ENCODE measurements around the gene YTHDC1. TPM values are rescaled to one million over a fixed set of nuclear protein-coding genes. Genes with fewer than 3 reads are reported as not detected.

YTHDC1 gene
- total and polyA plus RNA-seq, 9 donors = 72.1 to 116 (median 86.6) TPM

- no peaks in the 10 kb centered on the region for H3K9me3 ChIP-seq
- DNase-seq = no peak
- intact Hi-C loops (cut with DNase I) = no loop called here
- H3K36me3 ChIP-seq = no peaks in the 10 kb centered on the region
- no peak overlapping the region for H3K4me3 ChIP-seq
- TF ChIP-seq POLR2A (IDR thresholded peaks at IDR 0.05) (no peak), EP300 (IDR thresholded peaks at IDR 0.05) (no peak)
- TF ChIP-seq, protein P1, sequence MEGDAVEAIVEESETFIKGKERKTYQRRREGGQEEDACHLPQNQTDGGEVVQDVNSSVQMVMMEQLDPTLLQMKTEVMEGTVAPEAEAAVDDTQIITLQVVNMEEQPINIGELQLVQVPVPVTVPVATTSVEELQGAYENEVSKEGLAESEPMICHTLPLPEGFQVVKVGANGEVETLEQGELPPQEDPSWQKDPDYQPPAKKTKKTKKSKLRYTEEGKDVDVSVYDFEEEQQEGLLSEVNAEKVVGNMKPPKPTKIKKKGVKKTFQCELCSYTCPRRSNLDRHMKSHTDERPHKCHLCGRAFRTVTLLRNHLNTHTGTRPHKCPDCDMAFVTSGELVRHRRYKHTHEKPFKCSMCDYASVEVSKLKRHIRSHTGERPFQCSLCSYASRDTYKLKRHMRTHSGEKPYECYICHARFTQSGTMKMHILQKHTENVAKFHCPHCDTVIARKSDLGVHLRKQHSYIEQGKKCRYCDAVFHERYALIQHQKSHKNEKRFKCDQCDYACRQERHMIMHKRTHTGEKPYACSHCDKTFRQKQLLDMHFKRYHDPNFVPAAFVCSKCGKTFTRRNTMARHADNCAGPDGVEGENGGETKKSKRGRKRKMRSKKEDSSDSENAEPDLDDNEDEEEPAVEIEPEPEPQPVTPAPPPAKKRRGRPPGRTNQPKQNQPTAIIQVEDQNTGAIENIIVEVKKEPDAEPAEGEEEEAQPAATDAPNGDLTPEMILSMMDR (IDR thresholded peaks at IDR 0.05) = no peak
- H3K4me1 ChIP-seq (ENCODE audit: insufficient read depth) = no peaks in the 10 kb centered on the region
- no peaks in the 10 kb centered on the region for H3K27me3 ChIP-seq
- no peak overlapping the region for H3K27ac ChIP-seq
- 90 to 97% (median 91%) methylated on average over 1 of the region's 1 CpG for WGBS, 3 donors
Measured at GRCh38 chr4:68291256-68291655, 58.6 kb downstream of the YTHDC1 start.

DNA sequence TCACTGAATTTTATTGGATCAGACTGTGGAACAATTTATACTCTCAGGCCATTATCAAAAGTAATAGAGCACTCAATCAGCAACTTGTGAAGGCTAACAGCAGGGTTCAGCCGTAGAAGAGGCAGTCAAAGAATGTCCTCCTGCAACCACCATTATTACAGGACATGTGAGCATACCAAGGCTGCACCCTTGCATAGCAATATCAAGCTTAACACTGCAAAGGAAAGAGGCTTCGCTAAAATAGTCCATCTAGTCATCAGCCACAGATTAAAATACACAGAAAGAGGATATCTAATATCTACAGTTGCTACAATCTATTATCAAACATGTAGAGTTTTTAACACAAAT, 61.5 kb downstream of the YTHDC1 start:
- intact Hi-C loops (cut with DNase I) = no loop called here
- 64 to 72% (median 67%) methylated on average over 2 of the region's 2 CpGs for WGBS, 3 donors
- Histone ChIP-seq H3K27me3 (no peaks in the 10 kb centered on the region), H3K9me3 (no peaks in the 10 kb centered on the region), H3K27ac (no peak overlapping the region), H3K4me1 (ENCODE audit: insufficient read depth) (no peaks in the 10 kb centered on the region), H3K4me3 (no peak overlapping the region), H3K36me3 (no peaks in the 10 kb centered on the region)
- DNase-seq = no peak
- no peak for TF ChIP-seq EP300 (IDR thresholded peaks at IDR 0.05)
- TF ChIP-seq, protein P1 (IDR thresholded peaks at IDR 0.05) = no peak
- no peak for TF ChIP-seq POLR2A (IDR thresholded peaks at IDR 0.05)

- no peak for DNase-seq
- Histone ChIP-seq H3K4me3 (no peak overlapping the region), H3K4me1 (ENCODE audit: insufficient read depth) (no peaks in the 10 kb centered on the region), H3K36me3 (no peaks in the 10 kb centered on the region), H3K9me3 (no peaks in the 10 kb centered on the region), H3K27me3 (no peaks in the 10 kb centered on the region), H3K27ac (no peak overlapping the region)
- intact Hi-C loops (cut with DNase I) = no loop called here
- no peak for TF ChIP-seq EP300 (IDR thresholded peaks at IDR 0.05)
- TF ChIP-seq, protein P1 (IDR thresholded peaks at IDR 0.05) = no peak
- TF ChIP-seq POLR2A (IDR thresholded peaks at IDR 0.05) = no peak
- 54 to 72% (median 65%) methylated on average over 3 of the region's 3 CpGs for WGBS, 3 donors
Measured at GRCh38 chr4:68287704-68288392, 62.0 kb downstream of the YTHDC1 start.

GRCh38 chr4:68283714-68284113, 66.2 kb downstream of the YTHDC1 start:
- intact Hi-C loops (cut with DNase I) = no loop called here
- no peak overlapping the region for H3K27ac ChIP-seq
- no peak overlapping the region for H3K4me3 ChIP-seq
- H3K27me3 ChIP-seq = no peaks in the 10 kb centered on the region
- WGBS, 3 donors = 85 to 89% (median 86%) methylated on average over 3 of the region's 3 CpGs
- no peaks in the 10 kb centered on the region for H3K36me3 ChIP-seq
- no peaks in the 10 kb centered on the region for H3K9me3 ChIP-seq
- TF ChIP-seq EP300 (IDR thresholded peaks at IDR 0.05) (no peak), POLR2A (IDR thresholded peaks at IDR 0.05) (no peak)
- TF ChIP-seq, protein P1 (IDR thresholded peaks at IDR 0.05) = no peak
- no peaks in the 10 kb centered on the region for H3K4me1 ChIP-seq (ENCODE audit: insufficient read depth)
- DNase-seq = no peak

Data from ovary (tissue), 9 donors.